ENCODE results near the gene MYH1.

The MYH1 gene

DNA sequence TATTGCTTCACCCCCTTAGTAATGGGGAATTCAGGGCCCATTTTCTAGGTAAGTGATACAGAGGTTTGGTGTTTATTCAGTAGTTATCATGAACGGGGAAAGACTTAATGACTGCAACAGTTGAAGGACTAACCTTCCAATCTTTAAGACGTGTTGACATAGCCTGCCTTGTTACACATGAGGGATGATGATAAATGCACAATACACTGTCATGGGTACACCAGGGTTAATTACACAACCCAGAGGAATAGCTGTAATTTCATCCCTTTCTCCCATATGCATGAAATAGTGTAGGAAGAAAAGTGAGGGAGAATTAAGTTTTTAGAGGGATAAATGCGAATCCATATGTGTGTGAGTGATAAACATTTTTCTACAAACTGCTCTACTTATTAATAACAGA is 59.6 kb downstream of the MYH1 start:
- Histone ChIP-seq H3K4me1 (ENCODE audit: insufficient read depth, poor library complexity, severe bottlenecking) (no peaks in the 10 kb centered on the region), H3K27me3 (ENCODE audit: insufficient read depth, poor library complexity, severe bottlenecking) (peaks cover 12% of the 10 kb centered on the region), H3K9me3 (ENCODE audit: severe bottlenecking) (no peaks in the 10 kb centered on the region), H3K4me3 (ENCODE audit: severe bottlenecking) (no peak overlapping the region), H3K27ac (ENCODE audit: poor library complexity, severe bottlenecking) (no peak overlapping the region), H3K36me3 (ENCODE audit: low read depth) (no peaks in the 10 kb centered on the region)
- TF ChIP-seq, protein P1, sequence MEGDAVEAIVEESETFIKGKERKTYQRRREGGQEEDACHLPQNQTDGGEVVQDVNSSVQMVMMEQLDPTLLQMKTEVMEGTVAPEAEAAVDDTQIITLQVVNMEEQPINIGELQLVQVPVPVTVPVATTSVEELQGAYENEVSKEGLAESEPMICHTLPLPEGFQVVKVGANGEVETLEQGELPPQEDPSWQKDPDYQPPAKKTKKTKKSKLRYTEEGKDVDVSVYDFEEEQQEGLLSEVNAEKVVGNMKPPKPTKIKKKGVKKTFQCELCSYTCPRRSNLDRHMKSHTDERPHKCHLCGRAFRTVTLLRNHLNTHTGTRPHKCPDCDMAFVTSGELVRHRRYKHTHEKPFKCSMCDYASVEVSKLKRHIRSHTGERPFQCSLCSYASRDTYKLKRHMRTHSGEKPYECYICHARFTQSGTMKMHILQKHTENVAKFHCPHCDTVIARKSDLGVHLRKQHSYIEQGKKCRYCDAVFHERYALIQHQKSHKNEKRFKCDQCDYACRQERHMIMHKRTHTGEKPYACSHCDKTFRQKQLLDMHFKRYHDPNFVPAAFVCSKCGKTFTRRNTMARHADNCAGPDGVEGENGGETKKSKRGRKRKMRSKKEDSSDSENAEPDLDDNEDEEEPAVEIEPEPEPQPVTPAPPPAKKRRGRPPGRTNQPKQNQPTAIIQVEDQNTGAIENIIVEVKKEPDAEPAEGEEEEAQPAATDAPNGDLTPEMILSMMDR (IDR thresholded peaks at IDR 0.05; ENCODE audit: poor library complexity, severe bottlenecking): no peak
- DNase-seq (ENCODE audit: low spot score): no peak
- no peak for ATAC-seq (ENCODE audit: low read depth)

DNA sequence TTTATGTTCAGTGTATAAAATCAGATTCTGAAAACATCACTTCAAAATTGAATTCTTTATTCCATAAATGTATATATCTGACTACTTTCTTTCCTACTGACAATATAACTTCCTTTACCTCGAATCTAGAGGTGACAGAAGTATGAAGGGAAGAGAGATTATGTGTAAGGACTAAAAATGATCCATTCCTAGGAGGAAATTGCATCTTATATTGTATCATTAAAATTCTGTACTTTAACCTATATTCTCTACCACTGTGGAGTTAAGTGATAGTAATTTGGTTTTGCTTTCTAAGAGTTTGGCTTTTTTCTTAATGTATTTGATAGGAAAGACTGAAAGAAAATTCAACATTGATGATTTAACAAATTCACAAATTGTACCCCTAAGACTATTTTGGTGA is 60.4 kb downstream of the MYH1 start:
- Histone ChIP-seq H3K9me3 (ENCODE audit: severe bottlenecking) (no peaks in the 10 kb centered on the region), H3K27me3 (ENCODE audit: insufficient read depth, poor library complexity, severe bottlenecking) (peaks cover 8% of the 10 kb centered on the region), H3K36me3 (ENCODE audit: low read depth) (no peaks in the 10 kb centered on the region), H3K4me1 (ENCODE audit: insufficient read depth, poor library complexity, severe bottlenecking) (no peaks in the 10 kb centered on the region), H3K4me3 (ENCODE audit: severe bottlenecking) (no peak overlapping the region), H3K27ac (ENCODE audit: poor library complexity, severe bottlenecking) (no peak overlapping the region)
- DNase-seq (ENCODE audit: low spot score) (no peak), ATAC-seq (ENCODE audit: low read depth) (no peak)
- TF ChIP-seq, protein P1 (IDR thresholded peaks at IDR 0.05; ENCODE audit: poor library complexity, severe bottlenecking): no peak

DNA sequence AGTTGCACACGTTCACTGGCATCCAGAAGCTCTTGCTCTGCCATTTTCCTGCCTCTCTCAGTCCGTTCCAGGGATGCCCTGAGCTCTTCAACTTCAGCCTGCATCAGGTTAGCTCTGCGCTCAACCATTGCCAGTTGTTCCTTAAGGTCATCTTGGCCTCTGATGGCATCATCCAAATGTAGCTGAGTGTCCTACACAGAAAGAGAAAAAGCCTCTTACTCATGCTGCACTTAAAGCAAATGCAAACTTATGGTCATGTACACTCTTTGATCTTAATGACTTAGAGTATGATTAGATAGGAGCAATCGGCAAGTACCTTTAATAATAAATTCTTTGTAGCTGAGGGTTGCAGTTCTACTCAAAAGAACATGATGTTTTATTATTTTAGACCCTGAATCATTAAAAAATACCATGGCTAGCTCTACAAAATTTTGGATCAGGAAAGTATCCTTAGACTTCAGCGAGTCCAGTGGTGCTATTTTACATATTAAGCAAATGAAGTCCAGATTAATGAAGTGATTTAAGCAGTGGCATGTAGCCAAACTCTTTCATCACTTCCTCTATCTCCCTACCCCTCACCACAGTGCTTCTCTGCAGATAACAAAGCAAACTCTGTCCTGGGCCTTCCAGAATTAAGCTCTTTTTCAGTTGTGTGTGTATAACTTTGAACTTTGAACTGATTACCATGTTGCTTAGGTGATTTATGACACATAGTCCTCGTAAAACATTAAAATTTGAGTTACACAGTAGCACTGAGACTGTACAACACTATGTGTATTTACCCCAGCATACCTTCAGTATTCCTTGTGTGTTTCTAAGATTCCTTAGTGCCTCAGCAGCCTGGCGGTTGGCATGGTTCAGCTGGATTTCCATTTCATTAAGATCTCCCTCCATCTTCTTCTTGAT is 71.1 kb downstream of the MYH1 start:
- no peak for DNase-seq (ENCODE audit: low spot score)
- H3K4me3 ChIP-seq (ENCODE audit: severe bottlenecking): no peak overlapping the region
- no peaks in the 10 kb centered on the region for H3K36me3 ChIP-seq (ENCODE audit: low read depth)
- TF ChIP-seq, protein P1 (IDR thresholded peaks at IDR 0.05; ENCODE audit: poor library complexity, severe bottlenecking): no peak
- no peak overlapping the region for H3K27ac ChIP-seq (ENCODE audit: poor library complexity, severe bottlenecking)
- no peak for ATAC-seq (ENCODE audit: low read depth)
- no peaks in the 10 kb centered on the region for H3K4me1 ChIP-seq (ENCODE audit: insufficient read depth, poor library complexity, severe bottlenecking)
- peaks cover 45% of the 10 kb centered on the region for H3K27me3 ChIP-seq (ENCODE audit: insufficient read depth, poor library complexity, severe bottlenecking)
- H3K9me3 ChIP-seq (ENCODE audit: severe bottlenecking): no peaks in the 10 kb centered on the region

Measured in RWPE2 (cell line).